ENCODE data around the gene OR13C8. TPM values are rescaled to one million over a fixed set of nuclear protein-coding genes. Genes with fewer than 3 reads are reported as not detected.
"Not testable (repeated sequence)": the region's sequence is repeated elsewhere in the genome, so short reads cannot be mapped to it uniquely, and the experiment has no call there.

The OR13C8 gene
- total and polyA plus RNA-seq, 2 experiments from 2014 or later: not detected

DNA sequence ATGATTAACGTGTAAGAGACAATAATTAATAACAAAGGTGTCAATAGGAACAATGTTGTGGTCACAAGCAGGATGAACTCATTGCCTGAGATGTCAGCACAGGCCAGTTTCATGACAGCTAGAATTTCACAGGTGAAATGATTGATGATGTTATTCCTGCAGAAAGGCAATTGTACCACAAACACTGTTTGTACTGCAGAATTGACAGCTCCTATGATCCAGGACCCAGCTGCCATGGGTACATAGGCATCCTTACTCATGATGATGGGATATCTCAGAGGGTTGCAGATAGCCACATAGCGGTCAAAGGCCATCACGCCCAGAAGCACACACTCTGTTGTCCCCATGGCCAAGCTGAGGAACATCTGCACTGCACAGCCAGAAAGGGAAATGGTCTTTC lies 29.8 kb downstream of the OR13C8 start:
- not testable (repeated sequence) for H3K4me2 ChIP-seq; H3K4me1 Mint-ChIP-seq; ATAC-seq; H3F3A ChIP-seq (replicated peaks; ENCODE audit: low read depth); H4K20me1 ChIP-seq (replicated peaks; ENCODE audit: insufficient read depth); H3K27me3 Mint-ChIP-seq (ENCODE audit: insufficient read depth, low read depth, poor library complexity); H3K9me2 ChIP-seq (ENCODE audit: insufficient read depth); H3K36me3 ChIP-seq (ENCODE audit: insufficient read depth); H3K36me3 Mint-ChIP-seq (ENCODE audit: low read depth); H3K27me3 ChIP-seq (ENCODE audit: insufficient read depth); H3K9me3 Mint-ChIP-seq; H3K27ac ChIP-seq (ENCODE audit: low read depth); H3K4me1 ChIP-seq (ENCODE audit: insufficient read depth); H3K4me3 ChIP-seq; H2AFZ ChIP-seq; H3K79me2 ChIP-seq (replicated peaks; ENCODE audit: insufficient read depth); H3K4me3 Mint-ChIP-seq; H3K27ac Mint-ChIP-seq; DNase-seq (ENCODE audit: low spot score)

DNA sequence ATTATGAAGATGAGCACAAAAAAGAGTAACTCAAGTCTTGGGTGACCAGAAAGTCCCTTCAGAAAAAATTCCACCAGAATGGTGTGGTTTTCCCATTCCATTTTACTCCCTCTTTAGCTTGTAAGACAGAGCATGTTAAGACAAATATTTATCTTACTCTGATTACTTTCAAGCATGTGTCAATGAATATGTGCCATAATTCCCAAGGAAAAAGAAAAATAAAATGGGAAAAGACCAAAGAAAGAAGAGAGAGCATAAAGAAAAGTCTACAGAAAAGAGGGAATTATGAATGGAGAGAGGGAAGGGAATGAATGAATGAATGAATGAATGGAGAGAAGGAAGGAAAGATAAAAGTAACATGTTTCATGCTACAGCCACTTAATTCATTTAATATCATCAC lies 30.3 kb downstream of the OR13C8 start, which contains the start of gene OR13C5:
TSS of gene OR13C5 (minus strand) at position 101 of the 400 bp plus-strand sequence. CDS start at position 101, 0 bp downstream.
- H3K4me3 Mint-ChIP-seq; H3K4me3 ChIP-seq; H3K9me2 ChIP-seq (ENCODE audit: insufficient read depth); H3K4me2 ChIP-seq; H3F3A ChIP-seq (replicated peaks; ENCODE audit: low read depth); H3K36me3 Mint-ChIP-seq (ENCODE audit: low read depth); H3K27ac ChIP-seq (ENCODE audit: low read depth); H4K20me1 ChIP-seq (replicated peaks; ENCODE audit: insufficient read depth); H2AFZ ChIP-seq; H3K79me2 ChIP-seq (replicated peaks; ENCODE audit: insufficient read depth); H3K4me1 ChIP-seq (ENCODE audit: insufficient read depth); ATAC-seq; H3K36me3 ChIP-seq (ENCODE audit: insufficient read depth); DNase-seq (ENCODE audit: low spot score); H3K4me1 Mint-ChIP-seq; H3K27me3 ChIP-seq (ENCODE audit: insufficient read depth); H3K27ac Mint-ChIP-seq; H3K27me3 Mint-ChIP-seq (ENCODE audit: insufficient read depth, low read depth, poor library complexity); H3K9me3 Mint-ChIP-seq: not testable (repeated sequence)

- Mint-ChIP-seq H3K4me3 (no peak overlapping the region), H3K4me1 (no peaks in the 10 kb centered on the region), H3K36me3 (ENCODE audit: low read depth) (no peaks in the 10 kb centered on the region), H3K9me3 (no peaks in the 10 kb centered on the region), H3K27ac (no peak overlapping the region), H3K27me3 (ENCODE audit: insufficient read depth, low read depth, poor library complexity) (no peaks in the 10 kb centered on the region)
- Histone ChIP-seq H3K79me2 (replicated peaks; ENCODE audit: insufficient read depth) (no peaks in the 10 kb centered on the region), H3K27me3 (ENCODE audit: insufficient read depth) (no peaks in the 10 kb centered on the region), H4K20me1 (replicated peaks; ENCODE audit: insufficient read depth) (no peaks in the 10 kb centered on the region), H3K4me2 (no peak overlapping the region), H3K9me2 (ENCODE audit: insufficient read depth) (no peaks in the 10 kb centered on the region), H3K4me1 (ENCODE audit: insufficient read depth) (no peaks in the 10 kb centered on the region), H2AFZ (no peak overlapping the region), H3K27ac (ENCODE audit: low read depth) (no peak overlapping the region), H3F3A (replicated peaks; ENCODE audit: low read depth) (no peaks in the 10 kb centered on the region), H3K4me3 (no peak overlapping the region), H3K36me3 (ENCODE audit: insufficient read depth) (no peaks in the 10 kb centered on the region)
- ATAC-seq (no peak), DNase-seq (ENCODE audit: low spot score) (no peak)
- no peak for TF ChIP-seq EZH2 (IDR thresholded peaks at IDR 0.05; ENCODE audit: low read depth, unreplicated experiment)
- TF ChIP-seq, protein P1, sequence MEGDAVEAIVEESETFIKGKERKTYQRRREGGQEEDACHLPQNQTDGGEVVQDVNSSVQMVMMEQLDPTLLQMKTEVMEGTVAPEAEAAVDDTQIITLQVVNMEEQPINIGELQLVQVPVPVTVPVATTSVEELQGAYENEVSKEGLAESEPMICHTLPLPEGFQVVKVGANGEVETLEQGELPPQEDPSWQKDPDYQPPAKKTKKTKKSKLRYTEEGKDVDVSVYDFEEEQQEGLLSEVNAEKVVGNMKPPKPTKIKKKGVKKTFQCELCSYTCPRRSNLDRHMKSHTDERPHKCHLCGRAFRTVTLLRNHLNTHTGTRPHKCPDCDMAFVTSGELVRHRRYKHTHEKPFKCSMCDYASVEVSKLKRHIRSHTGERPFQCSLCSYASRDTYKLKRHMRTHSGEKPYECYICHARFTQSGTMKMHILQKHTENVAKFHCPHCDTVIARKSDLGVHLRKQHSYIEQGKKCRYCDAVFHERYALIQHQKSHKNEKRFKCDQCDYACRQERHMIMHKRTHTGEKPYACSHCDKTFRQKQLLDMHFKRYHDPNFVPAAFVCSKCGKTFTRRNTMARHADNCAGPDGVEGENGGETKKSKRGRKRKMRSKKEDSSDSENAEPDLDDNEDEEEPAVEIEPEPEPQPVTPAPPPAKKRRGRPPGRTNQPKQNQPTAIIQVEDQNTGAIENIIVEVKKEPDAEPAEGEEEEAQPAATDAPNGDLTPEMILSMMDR (conservative IDR thresholded peaks at IDR 0.05; ENCODE audit: low read depth in 2 of 2): no peak
- TF ChIP-seq, protein P2, sequence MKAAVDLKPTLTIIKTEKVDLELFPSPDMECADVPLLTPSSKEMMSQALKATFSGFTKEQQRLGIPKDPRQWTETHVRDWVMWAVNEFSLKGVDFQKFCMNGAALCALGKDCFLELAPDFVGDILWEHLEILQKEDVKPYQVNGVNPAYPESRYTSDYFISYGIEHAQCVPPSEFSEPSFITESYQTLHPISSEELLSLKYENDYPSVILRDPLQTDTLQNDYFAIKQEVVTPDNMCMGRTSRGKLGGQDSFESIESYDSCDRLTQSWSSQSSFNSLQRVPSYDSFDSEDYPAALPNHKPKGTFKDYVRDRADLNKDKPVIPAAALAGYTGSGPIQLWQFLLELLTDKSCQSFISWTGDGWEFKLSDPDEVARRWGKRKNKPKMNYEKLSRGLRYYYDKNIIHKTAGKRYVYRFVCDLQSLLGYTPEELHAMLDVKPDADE (IDR thresholded peaks at IDR 0.05): no peak
- TF ChIP-seq, protein P3, sequence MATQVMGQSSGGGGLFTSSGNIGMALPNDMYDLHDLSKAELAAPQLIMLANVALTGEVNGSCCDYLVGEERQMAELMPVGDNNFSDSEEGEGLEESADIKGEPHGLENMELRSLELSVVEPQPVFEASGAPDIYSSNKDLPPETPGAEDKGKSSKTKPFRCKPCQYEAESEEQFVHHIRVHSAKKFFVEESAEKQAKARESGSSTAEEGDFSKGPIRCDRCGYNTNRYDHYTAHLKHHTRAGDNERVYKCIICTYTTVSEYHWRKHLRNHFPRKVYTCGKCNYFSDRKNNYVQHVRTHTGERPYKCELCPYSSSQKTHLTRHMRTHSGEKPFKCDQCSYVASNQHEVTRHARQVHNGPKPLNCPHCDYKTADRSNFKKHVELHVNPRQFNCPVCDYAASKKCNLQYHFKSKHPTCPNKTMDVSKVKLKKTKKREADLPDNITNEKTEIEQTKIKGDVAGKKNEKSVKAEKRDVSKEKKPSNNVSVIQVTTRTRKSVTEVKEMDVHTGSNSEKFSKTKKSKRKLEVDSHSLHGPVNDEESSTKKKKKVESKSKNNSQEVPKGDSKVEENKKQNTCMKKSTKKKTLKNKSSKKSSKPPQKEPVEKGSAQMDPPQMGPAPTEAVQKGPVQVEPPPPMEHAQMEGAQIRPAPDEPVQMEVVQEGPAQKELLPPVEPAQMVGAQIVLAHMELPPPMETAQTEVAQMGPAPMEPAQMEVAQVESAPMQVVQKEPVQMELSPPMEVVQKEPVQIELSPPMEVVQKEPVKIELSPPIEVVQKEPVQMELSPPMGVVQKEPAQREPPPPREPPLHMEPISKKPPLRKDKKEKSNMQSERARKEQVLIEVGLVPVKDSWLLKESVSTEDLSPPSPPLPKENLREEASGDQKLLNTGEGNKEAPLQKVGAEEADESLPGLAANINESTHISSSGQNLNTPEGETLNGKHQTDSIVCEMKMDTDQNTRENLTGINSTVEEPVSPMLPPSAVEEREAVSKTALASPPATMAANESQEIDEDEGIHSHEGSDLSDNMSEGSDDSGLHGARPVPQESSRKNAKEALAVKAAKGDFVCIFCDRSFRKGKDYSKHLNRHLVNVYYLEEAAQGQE (IDR thresholded peaks at IDR 0.05; ENCODE audit: unreplicated experiment): no peak
- TF ChIP-seq EZH2phosphoT487 (IDR thresholded peaks at IDR 0.05; ENCODE audit: unreplicated experiment): no peak
- TF ChIP-seq ZNF331 (CRISPR knock-in tag; IDR thresholded peaks at IDR 0.05; ENCODE audit: low read depth): no peak
- TF ChIP-seq ZNF114 (CRISPR knock-in tag; IDR thresholded peaks at IDR 0.05): no peak
- no peak for TF ChIP-seq JUNB (IDR thresholded peaks at IDR 0.05; ENCODE audit: unreplicated experiment)
- no peak for TF ChIP-seq POLR2AphosphoS5 (IDR thresholded peaks at IDR 0.05; ENCODE audit: low read depth)
Measured at GRCh38 chr9:104604801-104605200, 35.8 kb downstream of the OR13C8 start.
